GM18502 (cell line): ENCODE measurements around the gene ALAS1.
A peak's percentile ranks its signal among the peaks of the same experiment; 100 is the strongest.

Experiments used
- ATAC-seq: cut with Tn5 transposase; IDR thresholded peaks from one replicate; pipeline ENCODE4 v1.9.1; 2021; ENCODE audit warnings: mild to moderate bottlenecking; ENCODE audit not compliant: unreplicated experiment, poor library complexity

The ALAS1 gene

GRCh38 chr3:52196977-52197376 is 983 bp upstream of the ALAS1 start:
- no peak for ATAC-seq

GRCh38 chr3:52197499-52197841 is 490 bp upstream of the ALAS1 start:
- peak; percentile 16 for ATAC-seq

DNA sequence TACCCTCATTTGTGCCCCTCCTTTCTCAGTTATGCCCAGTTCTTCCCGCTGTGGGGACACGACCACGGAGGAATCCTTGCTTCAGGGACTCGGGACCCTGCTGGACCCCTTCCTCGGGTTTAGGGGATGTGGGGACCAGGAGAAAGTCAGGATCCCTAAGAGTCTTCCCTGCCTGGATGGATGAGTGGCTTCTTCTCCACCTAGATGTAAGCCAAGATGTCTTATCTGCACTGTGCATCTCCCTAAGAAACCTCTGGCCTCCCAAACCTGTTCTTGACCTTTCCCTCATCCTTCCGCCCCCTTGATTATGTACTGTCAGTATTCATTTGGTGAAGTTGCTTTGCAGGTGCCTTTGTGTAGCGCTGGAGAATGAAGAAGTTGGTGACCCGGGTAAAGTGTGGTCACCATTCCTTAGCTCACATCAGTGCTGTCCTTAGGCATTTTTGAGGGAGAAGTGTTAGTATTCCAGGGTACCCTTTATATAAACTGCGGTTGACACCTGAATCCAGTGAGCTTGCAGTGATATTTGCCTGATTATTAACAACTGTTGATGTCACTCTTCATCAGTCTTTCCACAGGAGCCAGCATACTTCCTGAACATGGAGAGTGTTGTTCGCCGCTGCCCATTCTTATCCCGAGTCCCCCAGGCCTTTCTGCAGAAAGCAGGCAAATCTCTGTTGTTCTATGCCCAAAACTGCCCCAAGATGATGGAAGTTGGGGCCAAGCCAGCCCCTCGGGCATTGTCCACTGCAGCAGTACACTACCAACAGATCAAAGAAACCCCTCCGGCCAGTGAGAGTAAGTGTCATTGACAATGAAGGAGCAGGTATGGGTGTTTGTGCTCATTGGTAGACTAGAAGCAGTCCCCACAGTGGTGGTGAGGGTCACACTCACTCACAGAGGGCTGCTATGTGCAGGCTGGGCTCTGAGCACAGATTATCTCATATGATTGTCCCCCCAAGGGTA is 966 bp downstream of the ALAS1 start:
- no peak for ATAC-seq

- ATAC-seq, result no peak
Measured at GRCh38 chr3:52200981-52201679, 3.2 kb downstream of the ALAS1 start.

- ATAC-seq, result no peak
Measured at GRCh38 chr3:52202384-52203077, 4.6 kb downstream of the ALAS1 start.

DNA sequence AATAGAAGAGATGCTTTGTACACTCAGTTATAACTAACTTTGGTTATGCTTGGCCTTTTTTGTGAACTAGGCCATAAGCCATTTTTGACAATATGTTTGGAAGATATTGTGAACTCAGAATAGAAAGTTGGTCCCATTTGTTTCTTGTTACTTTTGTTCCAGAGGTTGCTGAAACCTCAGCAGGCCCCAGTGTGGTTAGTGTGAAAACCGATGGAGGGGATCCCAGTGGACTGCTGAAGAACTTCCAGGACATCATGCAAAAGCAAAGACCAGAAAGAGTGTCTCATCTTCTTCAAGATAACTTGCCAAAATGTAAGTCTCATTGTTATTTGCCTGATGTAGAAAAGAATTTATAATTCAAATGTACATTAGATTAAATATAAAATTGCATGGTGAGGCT is 5.7 kb downstream of the ALAS1 start:
- ATAC-seq, result no peak

- ATAC-seq, result no peak
Measured at GRCh38 chr3:52204337-52205073, 6.5 kb downstream of the ALAS1 start.

- no peak for ATAC-seq
Measured at GRCh38 chr3:52205727-52206372, 7.9 kb downstream of the ALAS1 start.

GRCh38 chr3:52208556-52208955 is 10.6 kb downstream of the ALAS1 start:
- no peak for ATAC-seq

DNA sequence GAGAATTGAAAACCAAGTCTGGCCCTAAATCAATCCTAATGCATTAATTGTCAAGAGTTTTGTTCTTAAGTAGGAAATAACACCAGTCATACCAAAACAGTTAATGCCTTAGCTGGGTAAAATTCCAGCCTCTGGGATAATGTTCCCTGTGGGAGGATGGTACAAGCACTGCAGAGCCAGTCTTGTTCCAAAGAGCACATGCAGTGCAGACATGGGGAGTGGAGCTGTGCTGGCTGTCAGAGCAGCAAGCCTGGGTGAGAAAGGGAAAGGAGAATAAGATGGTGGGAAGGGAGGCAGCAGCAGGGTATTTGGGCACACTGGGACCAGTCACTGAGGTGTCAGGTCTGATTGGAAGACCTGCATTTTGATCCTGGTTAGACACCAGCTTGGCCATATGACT is 12.1 kb downstream of the ALAS1 start:
- no peak for ATAC-seq

DNA sequence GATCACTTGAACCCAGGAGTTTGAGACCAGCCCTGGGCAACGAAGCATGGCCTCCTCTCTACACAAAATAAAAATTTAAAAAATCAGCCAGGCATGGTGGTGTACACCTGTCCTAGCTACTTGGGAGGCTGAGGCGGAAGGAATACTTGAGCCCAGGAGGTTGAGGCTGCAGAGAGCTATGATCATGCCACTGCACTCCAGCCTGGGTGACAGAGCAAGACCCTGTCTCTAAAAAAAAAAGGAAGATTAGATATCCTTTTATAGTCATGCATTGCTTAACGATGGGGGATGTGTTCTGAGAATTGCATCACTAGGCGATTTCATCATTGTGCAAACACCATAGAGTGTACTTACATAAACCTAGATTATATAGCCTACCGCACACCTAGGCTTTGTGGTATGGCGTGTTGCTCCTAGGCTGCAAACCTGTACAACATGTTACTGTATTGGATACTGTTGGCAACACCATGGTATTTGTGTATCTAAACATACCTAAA is 12.6 kb downstream of the ALAS1 start:
- no peak for ATAC-seq

GRCh38 chr3:52211268-52211891 is 13.4 kb downstream of the ALAS1 start:
- no peak for ATAC-seq

DNA sequence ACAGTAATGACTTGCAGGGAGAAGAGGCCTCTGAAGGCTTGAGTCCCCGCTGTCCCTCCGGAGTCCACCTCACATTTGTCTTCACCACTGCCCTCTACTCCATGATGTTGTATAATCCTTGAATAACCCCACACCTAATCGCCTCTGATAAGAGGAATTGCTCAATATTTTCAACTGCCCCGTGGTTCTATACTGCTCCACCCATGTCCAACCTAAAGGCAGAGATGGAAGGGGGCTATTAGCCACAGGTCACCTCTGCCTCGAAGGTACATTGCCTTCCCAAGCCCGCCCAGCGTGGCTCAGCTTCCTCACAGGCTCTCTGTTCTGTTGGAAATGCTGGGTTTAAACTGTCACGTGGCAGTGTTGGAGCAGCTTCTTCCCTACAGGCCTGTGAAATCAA is 15.0 kb downstream of the ALAS1 start:
- ATAC-seq, result no peak

DNA sequence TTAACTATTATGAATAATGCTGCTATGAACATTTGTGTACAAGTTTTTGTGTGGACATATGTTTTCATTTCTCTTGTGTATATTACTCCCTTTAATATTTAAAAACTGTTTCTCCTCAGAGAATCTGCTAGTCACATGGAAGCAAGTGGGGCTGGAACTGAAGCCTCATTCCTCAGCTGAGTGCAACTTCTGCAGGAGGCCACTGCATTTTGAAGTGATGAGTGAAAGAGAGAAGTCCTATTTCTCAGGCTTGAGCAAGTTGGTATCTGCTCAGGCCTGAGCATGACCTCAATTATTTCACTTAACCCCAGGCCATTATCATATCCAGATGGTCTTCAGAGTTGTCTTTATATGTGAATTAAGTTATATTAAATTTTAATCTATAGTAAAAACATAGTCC is 15.9 kb downstream of the ALAS1 start:
- ATAC-seq, result no peak

GRCh38 chr3:52215351-52215750 is 17.4 kb downstream of the ALAS1 start:
- no peak for ATAC-seq

DNA sequence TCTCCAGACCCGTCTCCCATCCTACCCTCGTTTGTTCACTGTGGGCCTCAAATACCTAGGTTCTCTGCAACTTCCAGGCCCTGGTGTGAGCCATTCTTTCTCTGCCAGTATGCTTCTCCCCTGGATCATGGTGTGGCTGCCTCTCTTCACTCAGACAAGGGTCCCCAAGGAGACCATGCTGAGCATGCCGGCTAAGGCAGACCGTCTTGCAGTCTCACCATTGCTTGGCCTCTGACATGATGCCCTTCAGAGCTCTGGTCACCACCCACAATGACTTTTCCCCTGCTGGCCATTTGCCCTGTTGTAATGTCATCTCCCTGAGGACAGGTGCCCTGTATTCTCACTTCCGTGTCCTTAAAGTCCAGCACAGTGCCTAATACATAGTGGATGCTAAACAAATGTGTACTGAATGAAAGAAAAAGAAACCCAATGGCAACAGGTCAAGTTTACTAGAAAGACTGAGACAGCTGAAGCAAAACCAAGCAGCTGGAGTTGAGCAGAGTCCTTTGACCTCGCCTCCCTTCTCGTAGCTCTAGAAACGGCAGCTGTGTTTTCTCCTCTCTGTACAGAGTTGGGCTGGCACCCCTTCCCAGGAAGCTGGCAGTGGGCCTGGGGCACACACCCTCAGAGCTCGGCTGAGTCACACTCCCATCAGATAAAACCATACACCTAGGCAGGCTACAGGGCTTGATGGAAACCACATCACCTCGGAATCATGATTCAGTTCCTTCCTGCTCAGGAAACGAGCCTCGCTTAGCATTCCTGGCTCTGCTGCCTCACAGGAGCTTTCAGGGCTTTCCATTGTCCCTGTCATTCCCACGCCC is 18.8 kb downstream of the ALAS1 start:
- no peak for ATAC-seq

GRCh38 chr3:52217409-52217805 is 19.4 kb downstream of the ALAS1 start:
- ATAC-seq, result no peak

DNA sequence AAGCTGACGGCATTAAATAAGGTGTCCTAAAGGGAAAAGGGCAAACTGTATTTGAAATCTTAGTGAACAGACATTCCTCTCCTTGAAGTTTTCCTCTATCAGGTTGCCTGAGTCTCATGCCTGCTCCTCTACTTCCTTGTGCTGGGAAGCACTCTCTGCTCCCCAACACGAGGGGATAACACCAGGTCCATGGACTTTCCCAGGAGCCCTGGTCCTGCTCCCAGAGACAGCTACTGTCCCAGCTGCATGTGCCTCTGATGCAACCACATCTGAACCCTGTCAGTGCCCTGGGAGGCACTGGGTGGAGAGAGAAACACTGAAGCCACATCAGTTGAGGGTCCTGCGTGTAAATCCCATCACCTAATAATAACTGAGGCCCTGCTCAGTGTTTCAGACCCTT is 20.1 kb downstream of the ALAS1 start:
- no peak for ATAC-seq
